Liver (tissue), 9 donors: ENCODE data around the gene ZSCAN10. TPM values are rescaled to one million over a fixed set of nuclear protein-coding genes. Genes with fewer than 3 reads are reported as not detected.

Source experiments
- DNase-seq: peaks from one replicate; pipeline ENCODE4 v3.0.0-alpha.2; 2017; ENCODE audit warnings: low spot score
- H3K27ac ChIP-seq, 2 donors: one replicate each; pipeline ENCODE4 v1.7.0; 2013; ENCODE audit warnings: inconsistent platforms in 2 of 2, low read length in 2 of 2, control low read depth in 1 of 2, low read depth in 1 of 2, mild to moderate bottlenecking in 1 of 2
- H3K27me3 ChIP-seq, 4 donors: one replicate each; pipeline versions ENCODE4 v1.6.1 to v1.7.0; 2013; ENCODE audit warnings: low read length in 3 of 4, inconsistent platforms in 1 of 4, mild to moderate bottlenecking in 1 of 4, moderate library complexity in 1 of 4; ENCODE audit not compliant: control insufficient read depth in 4 of 4, insufficient read depth in 4 of 4
- H3K36me3 ChIP-seq, 4 donors: one replicate each; pipeline versions ENCODE4 v1.6.1 to v1.7.0; 2013; ENCODE audit warnings: low read length in 3 of 4, mild to moderate bottlenecking in 3 of 4, low read depth in 1 of 4, moderate library complexity in 1 of 4; ENCODE audit not compliant: control insufficient read depth in 4 of 4, insufficient read depth in 3 of 4
- H3K4me1 ChIP-seq, 4 donors: one replicate each; pipeline versions ENCODE4 v1.6.1 to v1.7.0; 2013; ENCODE audit warnings: low read length in 3 of 4, mild to moderate bottlenecking in 3 of 4, moderate library complexity in 1 of 4; ENCODE audit not compliant: control insufficient read depth in 4 of 4, insufficient read depth in 4 of 4
- H3K4me3 ChIP-seq, 3 donors: one replicate each; pipeline versions ENCODE4 v1.6.1 to v1.7.0; 2013; ENCODE audit warnings: low read length in 3 of 3, control low read depth in 1 of 3, low read depth in 1 of 3, mild to moderate bottlenecking in 1 of 3
- H3K9ac ChIP-seq, 2 donors: one replicate each; pipeline ENCODE4 v1.7.0; 2013; ENCODE audit warnings: low read length in 2 of 2, mild to moderate bottlenecking in 2 of 2, moderate library complexity in 2 of 2, control low read depth in 1 of 2, low read depth in 1 of 2
- H3K9me3 ChIP-seq, 4 donors: one replicate each; pipeline versions ENCODE4 v1.6.1 to v1.7.0; 2013; ENCODE audit warnings: low read length in 3 of 4; ENCODE audit not compliant: control insufficient read depth in 4 of 4
- EGR1 ChIP-seq, 2 donors: IDR thresholded peaks; 2 replicates each; pipeline ENCODE4 v1.6.1; 2016 to 2018; ENCODE audit warnings: antibody characterized with exemption in 2 of 2, low read depth in 2 of 2
- FOXA1 ChIP-seq: IDR thresholded peaks from 2 replicates; pipeline ENCODE4 v1.6.1; 2016; ENCODE audit warnings: antibody characterized with exemption
- FOXA2 ChIP-seq: IDR thresholded peaks from 2 replicates; pipeline ENCODE4 v1.6.1; 2016; ENCODE audit warnings: antibody characterized with exemption
- GABPA ChIP-seq, 2 donors: IDR thresholded peaks in 1 of 2; conservative IDR thresholded peaks in 1 of 2; 2 replicates each; pipeline ENCODE4 v1.6.1; 2016; ENCODE audit warnings: antibody characterized with exemption in 2 of 2, mild to moderate bottlenecking in 1 of 2, moderate library complexity in 1 of 2
- HNF4A ChIP-seq, 2 donors: conservative IDR thresholded peaks; 2 replicates each; pipeline ENCODE4 v1.6.1; 2016; ENCODE audit warnings: antibody characterized with exemption in 2 of 2, mild to moderate bottlenecking in 2 of 2
- HNF4G ChIP-seq: IDR thresholded peaks from 2 replicates; pipeline ENCODE4 v1.6.1; 2016; ENCODE audit warnings: antibody characterized with exemption
- JUND ChIP-seq, 2 donors: IDR thresholded peaks; 2 replicates each; pipeline ENCODE4 v1.6.1; 2016; ENCODE audit warnings: antibody characterized with exemption in 2 of 2
- MAX ChIP-seq: IDR thresholded peaks from 2 replicates; pipeline ENCODE4 v1.6.1; 2016; ENCODE audit warnings: antibody characterized with exemption
- NR2F2 ChIP-seq: IDR thresholded peaks from 2 replicates; pipeline ENCODE4 v1.6.1; 2016; ENCODE audit warnings: antibody characterized with exemption
- RAD21 ChIP-seq, 2 donors: IDR thresholded peaks; 2 replicates each; pipeline ENCODE4 v1.6.1; 2016; ENCODE audit warnings: antibody characterized with exemption in 2 of 2, mild to moderate bottlenecking in 2 of 2
- REST ChIP-seq: IDR thresholded peaks from 2 replicates; pipeline ENCODE4 v1.6.1; 2016; ENCODE audit warnings: antibody characterized with exemption, mild to moderate bottlenecking
- RXRA ChIP-seq, 2 donors: IDR thresholded peaks; 2 replicates each; pipeline ENCODE4 v1.6.1; 2017 to 2018; ENCODE audit warnings: antibody characterized with exemption in 2 of 2, mild to moderate bottlenecking in 1 of 2
- SP1 ChIP-seq: IDR thresholded peaks from 2 replicates; pipeline ENCODE4 v1.6.1; 2018; ENCODE audit warnings: antibody characterized with exemption, mild to moderate bottlenecking
- TAF1 ChIP-seq: conservative IDR thresholded peaks from 2 replicates; pipeline ENCODE4 v1.6.1; 2016; ENCODE audit warnings: antibody characterized with exemption, mild to moderate bottlenecking
- YY1 ChIP-seq: IDR thresholded peaks from 2 replicates; pipeline ENCODE4 v1.6.1; 2016; ENCODE audit warnings: antibody characterized with exemption, mild to moderate bottlenecking
- WGBS: extraction: QIAGEN DNeasy Blood & Tissue Kit; methylation state at CpG from one replicate; pipeline ENCODE4 v1.1.7; 2013; 5-methylcytosine and 5-hydroxymethylcytosine counted together
- polyA plus RNA-seq, 2 donors: library from polyadenylated mRNA; stranded (reverse) in 1 of 2; unstranded in 1 of 2; fragments of 200-250 nt in 1 of 2; fragments of >200 nt in 1 of 2; fragmentation: Nextera tagmentation in 1 of 2; extraction: Ambion mirVana in 1 of 2; gene quantifications; one replicate each; pipeline versions ENCODE4 v1.2.1 to v1.2.3, GENCODE V29; 2013 to 2015
- total RNA-seq, 2 donors: library from RNA; depleted of rRNA; stranded (reverse); fragments of >200 nt; gene quantifications; one replicate each; pipeline ENCODE4 v1.2.3, GENCODE V29; 2014
- TF ChIP-seq, protein P1 (sequence below): IDR thresholded peaks from 2 replicates; pipeline ENCODE4 v1.6.1; 2016; ENCODE audit warnings: antibody characterized with exemption
- TF ChIP-seq, protein P2 (sequence below): IDR thresholded peaks from 2 replicates; pipeline ENCODE4 v1.6.1; 2016; ENCODE audit warnings: antibody characterized with exemption
- TF ChIP-seq, protein P3 (sequence below): fragments of 150-350 bp; IDR thresholded peaks from 2 replicates; pipeline ENCODE4 v1.5.1; 2017; ENCODE audit warnings: improper control_type of control experiment, low read depth, low read length; ENCODE audit not compliant: missing input control
- donor health status: healthy.
- donor health status: healthy.
- donor health status: healthy.
- donor health status: healthy.
- donor health status: healthy.

ZSCAN10 gene
- total and polyA plus RNA-seq, 4 donors, result not detected

- Histone ChIP-seq H3K27me3 (no peaks in the 10 kb centered on the region), H3K9ac (no peak overlapping the region), H3K4me1 (peaks cover 0 to 10% (median 0%) of the 10 kb centered on the region in 4 donors), H3K36me3 (no peaks in the 10 kb centered on the region), H3K9me3 (no peaks in the 10 kb centered on the region), H3K4me3 (peak overlapping the region in 1 of 3 donors; percentile 14), H3K27ac (peak overlapping the region; percentile 56 to 63)
- no peak for DNase-seq
- TF ChIP-seq, protein P1, sequence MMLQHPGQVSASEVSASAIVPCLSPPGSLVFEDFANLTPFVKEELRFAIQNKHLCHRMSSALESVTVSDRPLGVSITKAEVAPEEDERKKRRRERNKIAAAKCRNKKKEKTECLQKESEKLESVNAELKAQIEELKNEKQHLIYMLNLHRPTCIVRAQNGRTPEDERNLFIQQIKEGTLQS, result no peak
- TF ChIP-seq GABPA (IDR thresholded peaks at IDR 0.05 in 1 of 2, conservative IDR thresholded peaks at IDR 0.05 in 1 of 2), result no peak
- no peak for TF ChIP-seq YY1
- no peak for TF ChIP-seq EGR1 (IDR thresholded peaks at IDR 0.05; ENCODE audit: low read depth in 2 of 2)
- TF ChIP-seq REST, result no peak
- no peak for TF ChIP-seq FOXA1
- TF ChIP-seq NR2F2, result no peak
- WGBS, result 78% methylated on average over 14 of the region's 14 CpGs
These were observed 12.4 kb downstream of the ZSCAN10 start for GRCh38 chr16:3086596-3087242.

DNA sequence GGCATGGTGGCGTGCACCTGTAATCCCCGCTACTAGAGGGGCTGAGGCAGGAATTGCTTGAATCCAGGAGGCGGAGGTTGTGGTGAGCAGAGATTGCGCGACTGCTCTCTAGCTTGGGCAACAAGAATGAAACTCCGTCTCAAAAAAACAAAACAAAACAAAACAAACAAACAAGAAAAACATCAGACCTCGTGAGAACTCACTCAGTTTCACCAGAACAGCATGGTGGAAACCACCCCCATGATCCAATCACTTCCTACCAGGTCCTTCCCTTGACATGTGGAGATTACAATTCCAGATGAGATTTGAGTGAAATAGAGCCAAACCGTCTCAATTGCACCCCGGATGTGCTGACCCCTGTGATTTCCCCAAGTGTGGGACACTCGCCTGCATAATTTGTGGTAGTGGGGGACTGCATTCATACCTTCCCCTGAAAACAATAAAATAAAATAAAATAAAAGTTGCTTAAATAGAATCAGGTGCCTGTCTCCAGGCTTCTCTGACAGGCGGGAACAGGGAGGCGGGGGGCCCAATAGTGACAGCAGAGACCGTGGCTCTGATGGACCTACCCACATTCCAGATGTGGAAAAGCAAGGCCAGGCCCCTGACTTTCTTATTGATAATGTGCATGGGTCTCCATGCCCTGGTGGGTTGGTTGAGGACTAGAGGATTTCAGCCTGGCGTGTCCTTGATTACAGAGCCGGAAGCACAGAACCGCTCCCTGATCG lies 13.1 kb downstream of the ZSCAN10 start:
- H3K27me3 ChIP-seq, result no peaks in the 10 kb centered on the region
- no peaks in the 10 kb centered on the region for H3K9me3 ChIP-seq
- peak overlapping the region; percentile 56 to 63 for H3K27ac ChIP-seq
- H3K36me3 ChIP-seq, result no peaks in the 10 kb centered on the region
- peaks cover 0 to 10% (median 0%) of the 10 kb centered on the region in 4 donors for H3K4me1 ChIP-seq
- TF ChIP-seq REST (no peak), TAF1 (no peak), RAD21 (IDR thresholded peaks at IDR 0.05) (no peak), EGR1 (IDR thresholded peaks at IDR 0.05; ENCODE audit: low read depth in 2 of 2) (no peak), GABPA (IDR thresholded peaks at IDR 0.05 in 1 of 2, conservative IDR thresholded peaks at IDR 0.05 in 1 of 2) (no peak), YY1 (no peak), SP1 (no peak), HNF4G (no peak), RXRA (IDR thresholded peaks at IDR 0.05) (no peak), NR2F2 (no peak), FOXA2 (no peak), FOXA1 (no peak), JUND (IDR thresholded peaks at IDR 0.05) (no peak), HNF4A (conservative IDR thresholded peaks at IDR 0.05) (no peak), MAX (no peak)
- TF ChIP-seq, protein P1, result no peak
- TF ChIP-seq, protein P2, sequence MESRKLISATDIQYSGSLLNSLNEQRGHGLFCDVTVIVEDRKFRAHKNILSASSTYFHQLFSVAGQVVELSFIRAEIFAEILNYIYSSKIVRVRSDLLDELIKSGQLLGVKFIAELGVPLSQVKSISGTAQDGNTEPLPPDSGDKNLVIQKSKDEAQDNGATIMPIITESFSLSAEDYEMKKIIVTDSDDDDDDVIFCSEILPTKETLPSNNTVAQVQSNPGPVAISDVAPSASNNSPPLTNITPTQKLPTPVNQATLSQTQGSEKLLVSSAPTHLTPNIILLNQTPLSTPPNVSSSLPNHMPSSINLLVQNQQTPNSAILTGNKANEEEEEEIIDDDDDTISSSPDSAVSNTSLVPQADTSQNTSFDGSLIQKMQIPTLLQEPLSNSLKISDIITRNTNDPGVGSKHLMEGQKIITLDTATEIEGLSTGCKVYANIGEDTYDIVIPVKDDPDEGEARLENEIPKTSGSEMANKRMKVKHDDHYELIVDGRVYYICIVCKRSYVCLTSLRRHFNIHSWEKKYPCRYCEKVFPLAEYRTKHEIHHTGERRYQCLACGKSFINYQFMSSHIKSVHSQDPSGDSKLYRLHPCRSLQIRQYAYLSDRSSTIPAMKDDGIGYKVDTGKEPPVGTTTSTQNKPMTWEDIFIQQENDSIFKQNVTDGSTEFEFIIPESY, result no peak
- TF ChIP-seq, protein P3, sequence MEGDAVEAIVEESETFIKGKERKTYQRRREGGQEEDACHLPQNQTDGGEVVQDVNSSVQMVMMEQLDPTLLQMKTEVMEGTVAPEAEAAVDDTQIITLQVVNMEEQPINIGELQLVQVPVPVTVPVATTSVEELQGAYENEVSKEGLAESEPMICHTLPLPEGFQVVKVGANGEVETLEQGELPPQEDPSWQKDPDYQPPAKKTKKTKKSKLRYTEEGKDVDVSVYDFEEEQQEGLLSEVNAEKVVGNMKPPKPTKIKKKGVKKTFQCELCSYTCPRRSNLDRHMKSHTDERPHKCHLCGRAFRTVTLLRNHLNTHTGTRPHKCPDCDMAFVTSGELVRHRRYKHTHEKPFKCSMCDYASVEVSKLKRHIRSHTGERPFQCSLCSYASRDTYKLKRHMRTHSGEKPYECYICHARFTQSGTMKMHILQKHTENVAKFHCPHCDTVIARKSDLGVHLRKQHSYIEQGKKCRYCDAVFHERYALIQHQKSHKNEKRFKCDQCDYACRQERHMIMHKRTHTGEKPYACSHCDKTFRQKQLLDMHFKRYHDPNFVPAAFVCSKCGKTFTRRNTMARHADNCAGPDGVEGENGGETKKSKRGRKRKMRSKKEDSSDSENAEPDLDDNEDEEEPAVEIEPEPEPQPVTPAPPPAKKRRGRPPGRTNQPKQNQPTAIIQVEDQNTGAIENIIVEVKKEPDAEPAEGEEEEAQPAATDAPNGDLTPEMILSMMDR, result no peak
- H3K9ac ChIP-seq, result no peak overlapping the region
- H3K4me3 ChIP-seq, result no peak overlapping the region
- WGBS, result 84% methylated on average over 17 of the region's 17 CpGs
- DNase-seq, result no peak
